AG09309 (cell line): ENCODE measurements around the gene NAMPT.

Experiments used
- DNase-seq: peaks from one replicate; pipeline ENCODE4 v3.0.0-alpha.2; 2010; ENCODE audit warnings: low read depth
- H3K4me3 ChIP-seq: 2 replicates; pipeline ENCODE4 v1.5.1; 2011; ENCODE audit warnings: mild to moderate bottlenecking, low read depth, low read length, moderate library complexity; ENCODE audit not compliant: control insufficient read depth
- CTCF ChIP-seq: IDR thresholded peaks from 2 replicates; pipeline ENCODE4 v1.5.1; 2011; ENCODE audit warnings: mild to moderate bottlenecking, low read depth, low read length, inconsistent platforms; ENCODE audit not compliant: insufficient read depth, control insufficient read depth; ENCODE audit errors: missing control alignments

NAMPT gene

GRCh38 chr7:106262221-106262881 lies 22.4 kb downstream of the NAMPT start:
- no peak overlapping the region for H3K4me3 ChIP-seq
- no peak for TF ChIP-seq CTCF
- no peak for DNase-seq

GRCh38 chr7:106260136-106260561 lies 24.6 kb downstream of the NAMPT start:
- no peak overlapping the region for H3K4me3 ChIP-seq
- TF ChIP-seq CTCF, result no peak
- peak; percentile 38 for DNase-seq

GRCh38 chr7:106258789-106259188 lies 26.0 kb downstream of the NAMPT start:
- DNase-seq, result no peak
- H3K4me3 ChIP-seq, result no peak overlapping the region
- TF ChIP-seq CTCF, result no peak

- TF ChIP-seq CTCF, result no peak
- no peak overlapping the region for H3K4me3 ChIP-seq
- DNase-seq, result no peak
Observed at GRCh38 chr7:106257752-106258151, 27.0 kb downstream of the NAMPT start.

GRCh38 chr7:106256144-106256543 lies 28.6 kb downstream of the NAMPT start:
- no peak overlapping the region for H3K4me3 ChIP-seq
- no peak for TF ChIP-seq CTCF
- DNase-seq, result no peak

GRCh38 chr7:106255246-106255645 lies 29.5 kb downstream of the NAMPT start:
- TF ChIP-seq CTCF, result no peak
- no peak for DNase-seq
- H3K4me3 ChIP-seq, result no peak overlapping the region
